Measurements from ENCODE around the gene MFSD1.

MFSD1 gene

GRCh38 chr3:158836312-158836711 lies 34.5 kb downstream of the MFSD1 start:
- no peak overlapping the region for H3K9ac ChIP-seq (ENCODE audit: low read depth, low read length)
- H4K20me1 ChIP-seq (ENCODE audit: insufficient read depth, low read length): no peaks in the 10 kb centered on the region
- no peak overlapping the region for H3K4me2 ChIP-seq (ENCODE audit: insufficient read depth, low read length)
- no peaks in the 10 kb centered on the region for H3K27me3 ChIP-seq (ENCODE audit: insufficient read depth, low read length, poor library complexity)
- TF ChIP-seq CTCF (IDR thresholded peaks at IDR 0.05; ENCODE audit: borderline replicate concordance, extremely low read depth, low read length, poor library complexity, severe bottlenecking) (no peak), EZH2 (IDR thresholded peaks at IDR 0.05; ENCODE audit: borderline replicate concordance, low read depth, low read length, severe bottlenecking) (no peak)
- H2AFZ ChIP-seq (ENCODE audit: low read depth, low read length): no peak overlapping the region
- DNase-seq (no peak), ATAC-seq (ENCODE audit: insufficient read depth, low read depth) (no peak)
- no peaks in the 10 kb centered on the region for H3K9me3 ChIP-seq (ENCODE audit: insufficient read depth, low read length, severe bottlenecking)
- no peaks in the 10 kb centered on the region for H3K79me2 ChIP-seq (ENCODE audit: insufficient read depth, low read length)
- H3K4me1 ChIP-seq (ENCODE audit: insufficient read depth, low read length): no peaks in the 10 kb centered on the region
- H3K27ac ChIP-seq (ENCODE audit: low read length): no peak overlapping the region
- H3K36me3 ChIP-seq (ENCODE audit: insufficient read depth, low read length): no peaks in the 10 kb centered on the region
- H3K4me3 ChIP-seq (ENCODE audit: low read depth in 1 of 2, low read length in 2 of 2): no peak overlapping the region

- H4K20me1 ChIP-seq (ENCODE audit: insufficient read depth, low read length): no peaks in the 10 kb centered on the region
- H3K79me2 ChIP-seq (ENCODE audit: insufficient read depth, low read length): no peaks in the 10 kb centered on the region
- ATAC-seq (ENCODE audit: insufficient read depth, low read depth): no peak
These were observed 35.4 kb downstream of the MFSD1 start for GRCh38 chr3:158837240-158837639.

GRCh38 chr3:158839966-158840365 lies 38.1 kb downstream of the MFSD1 start:
- Histone ChIP-seq H3K4me2 (ENCODE audit: insufficient read depth, low read length) (no peak overlapping the region), H3K9me3 (ENCODE audit: insufficient read depth, low read length, severe bottlenecking) (no peaks in the 10 kb centered on the region), H3K4me3 (ENCODE audit: low read depth in 1 of 2, low read length in 2 of 2) (no peak overlapping the region), H3K9ac (ENCODE audit: low read depth, low read length) (no peak overlapping the region), H3K27me3 (ENCODE audit: insufficient read depth, low read length, poor library complexity) (no peaks in the 10 kb centered on the region), H3K79me2 (ENCODE audit: insufficient read depth, low read length) (no peaks in the 10 kb centered on the region), H3K36me3 (ENCODE audit: insufficient read depth, low read length) (no peaks in the 10 kb centered on the region), H3K27ac (ENCODE audit: low read length) (no peak overlapping the region), H4K20me1 (ENCODE audit: insufficient read depth, low read length) (no peaks in the 10 kb centered on the region; the same call in 1 of the 2 replicates), H2AFZ (ENCODE audit: low read depth, low read length) (no peak overlapping the region), H3K4me1 (ENCODE audit: insufficient read depth, low read length) (no peaks in the 10 kb centered on the region)
- no peak for TF ChIP-seq CTCF (IDR thresholded peaks at IDR 0.05; ENCODE audit: borderline replicate concordance, extremely low read depth, low read length, poor library complexity, severe bottlenecking)
- no peak for TF ChIP-seq EZH2 (IDR thresholded peaks at IDR 0.05; ENCODE audit: borderline replicate concordance, low read depth, low read length, severe bottlenecking)
- ATAC-seq (ENCODE audit: insufficient read depth, low read depth) (no peak), DNase-seq (no peak)

More at GRCh38 chr3:158837240-158837639, 35.4 kb downstream of the MFSD1 start:
- Histone ChIP-seq H3K9me3 (ENCODE audit: insufficient read depth, low read length, severe bottlenecking) (no peaks in the 10 kb centered on the region), H3K4me2 (ENCODE audit: insufficient read depth, low read length) (no peak overlapping the region), H3K27me3 (ENCODE audit: insufficient read depth, low read length, poor library complexity) (no peaks in the 10 kb centered on the region), H2AFZ (ENCODE audit: low read depth, low read length) (no peak overlapping the region), H3K36me3 (ENCODE audit: insufficient read depth, low read length) (no peaks in the 10 kb centered on the region), H3K27ac (ENCODE audit: low read length) (no peak overlapping the region), H3K4me1 (ENCODE audit: insufficient read depth, low read length) (no peaks in the 10 kb centered on the region), H3K9ac (ENCODE audit: low read depth, low read length) (no peak overlapping the region), H3K4me3 (ENCODE audit: low read depth in 1 of 2, low read length in 2 of 2) (no peak overlapping the region)
- DNase-seq: no peak
- TF ChIP-seq EZH2 (IDR thresholded peaks at IDR 0.05; ENCODE audit: borderline replicate concordance, low read depth, low read length, severe bottlenecking) (no peak), CTCF (IDR thresholded peaks at IDR 0.05; ENCODE audit: borderline replicate concordance, extremely low read depth, low read length, poor library complexity, severe bottlenecking) (no peak)

- H3K9ac ChIP-seq (ENCODE audit: low read depth, low read length): no peak overlapping the region
- no peaks in the 10 kb centered on the region for H3K27me3 ChIP-seq (ENCODE audit: insufficient read depth, low read length, poor library complexity)
- TF ChIP-seq CTCF (IDR thresholded peaks at IDR 0.05; ENCODE audit: borderline replicate concordance, extremely low read depth, low read length, poor library complexity, severe bottlenecking) (no peak), EZH2 (IDR thresholded peaks at IDR 0.05; ENCODE audit: borderline replicate concordance, low read depth, low read length, severe bottlenecking) (no peak)
- no peak for DNase-seq
- H2AFZ ChIP-seq (ENCODE audit: low read depth, low read length): no peak overlapping the region
- H3K4me1 ChIP-seq (ENCODE audit: insufficient read depth, low read length): no peaks in the 10 kb centered on the region
- H3K79me2 ChIP-seq (ENCODE audit: insufficient read depth, low read length): no peaks in the 10 kb centered on the region
- ATAC-seq (ENCODE audit: insufficient read depth, low read depth): no peak
- H3K9me3 ChIP-seq (ENCODE audit: insufficient read depth, low read length, severe bottlenecking): no peaks in the 10 kb centered on the region
- no peaks in the 10 kb centered on the region for H3K36me3 ChIP-seq (ENCODE audit: insufficient read depth, low read length)
- no peak overlapping the region for H3K4me2 ChIP-seq (ENCODE audit: insufficient read depth, low read length)
- no peak overlapping the region for H3K4me3 ChIP-seq (ENCODE audit: low read depth in 1 of 2, low read length in 2 of 2)
- H3K27ac ChIP-seq (ENCODE audit: low read length): no peak overlapping the region
- H4K20me1 ChIP-seq (ENCODE audit: insufficient read depth, low read length): no peaks in the 10 kb centered on the region; the same call in 1 of the 2 replicates
These were observed 39.5 kb downstream of the MFSD1 start for GRCh38 chr3:158841387-158841786.
